B cell (primary cell): Measurements from ENCODE around the gene CPA1. TPM values are rescaled to one million over a fixed set of nuclear protein-coding genes. Genes with fewer than 3 reads are reported as not detected.

Source experiments
- ATAC-seq: fragments of 200-7000 bp; cut with Tn5 transposase; one replicate; pipeline ENCODE4 v1.10.0; 2021; ENCODE audit warnings: low read depth, mild to moderate bottlenecking, moderate number of reproducible peaks, moderate library complexity
- CTCF ChIA-PET: fragments of 350-600 bp; sonication (Branson Sonifier 250); formaldehyde crosslinking; loops from one replicate; lab custom pipeline; 2021; ENCODE audit warnings: antibody characterized with exemption, inconsistent platforms; lab: Charles Lee
- POLR2A ChIA-PET: fragments of 350-600 bp; sonication (Branson Sonifier 250); formaldehyde crosslinking; loops from one replicate; lab custom pipeline; 2021; ENCODE audit warnings: antibody characterized with exemption; lab: Charles Lee
- DNase-seq: peaks from one replicate; pipeline ENCODE4 v3.0.0; 2013
- H2AFZ ChIP-seq: 2 replicates; pipeline ENCODE4 v1.6.1; 2012; ENCODE audit warnings: mild to moderate bottlenecking, low read depth, low read length; ENCODE audit not compliant: insufficient read depth, poor library complexity, severe bottlenecking
- H3K27ac ChIP-seq, 2 donors: 1 replicate in 1 of 2; 2 replicates in 1 of 2; pipeline ENCODE4 v1.5.1; 2012 to 2013; ENCODE audit warnings: low read length in 2 of 2, mild to moderate bottlenecking in 2 of 2, moderate library complexity in 1 of 2
- H3K27me3 ChIP-seq, 4 experiments: fragments of 200-600 bp in 1 of 4; sonication (generic) in 1 of 4; replicated peaks in 1 of 4; 1 replicate in 2 of 4; 2 replicates in 2 of 4; pipeline versions ENCODE4 v1.6.1 to v1.7.0; 2013 to 2016; ENCODE audit warnings: low read length in 3 of 4, mild to moderate bottlenecking in 2 of 4, mixed read lengths in 1 of 4, moderate library complexity in 1 of 4; ENCODE audit not compliant: insufficient read depth in 4 of 4, control insufficient read depth in 3 of 4; ENCODE audit errors: control extremely low read depth in 1 of 4
- H3K36me3 ChIP-seq, 2 experiments: replicated peaks in 1 of 2; 1 replicate in 1 of 2; 2 replicates in 1 of 2; pipeline versions ENCODE4 v1.6.1 to v1.7.1; 2013; ENCODE audit warnings: low read length in 1 of 2; ENCODE audit not compliant: insufficient read depth in 2 of 2, control insufficient read depth in 1 of 2; ENCODE audit errors: control extremely low read depth in 1 of 2, extremely low read depth in 1 of 2
- H3K4me1 ChIP-seq, 2 donors: fragments of 200-600 bp in 1 of 2; sonication (generic) in 1 of 2; 1 replicate in 1 of 2; 2 replicates in 1 of 2; pipeline versions ENCODE4 v1.5.1 to v1.6.1; 2013 to 2017; ENCODE audit warnings: low read length in 2 of 2; ENCODE audit not compliant: control insufficient read depth in 2 of 2, insufficient read depth in 2 of 2
- H3K4me2 ChIP-seq: replicated peaks from 2 replicates; pipeline ENCODE3; 2012; ENCODE audit warnings: mild to moderate bottlenecking, low read depth, low read length; ENCODE audit not compliant: poor library complexity, severe bottlenecking
- H3K4me3 ChIP-seq, 5 experiments: fragments of 200-600 bp in 1 of 5; sonication (generic) in 1 of 5; 1 replicate in 3 of 5; 2 replicates in 2 of 5; pipeline versions ENCODE4 v1.5.1 to v1.7.0; 2011 to 2016; ENCODE audit warnings: low read length in 4 of 5, mild to moderate bottlenecking in 4 of 5, low read depth in 2 of 5, control low read depth in 1 of 5, moderate library complexity in 1 of 5; ENCODE audit not compliant: insufficient read depth in 1 of 5; ENCODE audit errors: control extremely low read depth in 1 of 5, extremely low read depth in 1 of 5
- H3K79me2 ChIP-seq: fragments of 200-600 bp; sonication (generic); one replicate; pipeline ENCODE4 v1.6.0; 2016; ENCODE audit warnings: low read length; ENCODE audit not compliant: control insufficient read depth, insufficient read depth
- H3K9ac ChIP-seq: fragments of 200-600 bp; sonication (generic); 2 replicates; pipeline ENCODE4 v1.6.1; 2017; ENCODE audit warnings: mild to moderate bottlenecking, low read length, moderate library complexity
- H3K9me3 ChIP-seq, 3 donors: one replicate each; pipeline versions ENCODE4 v1.6.1 to v1.7.1; 2013; ENCODE audit warnings: low read length in 2 of 3; ENCODE audit not compliant: control insufficient read depth in 2 of 3, insufficient read depth in 1 of 3; ENCODE audit errors: control extremely low read depth in 1 of 3
- H4K20me1 ChIP-seq: 2 replicates; pipeline ENCODE4 v1.6.0; 2012; ENCODE audit warnings: mild to moderate bottlenecking, low read length; ENCODE audit not compliant: insufficient read depth, control insufficient read depth, poor library complexity, severe bottlenecking
- H3K27ac Mint-ChIP-seq: one replicate; pipeline ENCODE4 v1.8.0; 2021; ENCODE audit warnings: mixed read lengths
- H3K27me3 Mint-ChIP-seq: one replicate; pipeline ENCODE4 v1.8.0; 2021; ENCODE audit warnings: mixed read lengths
- H3K4me1 Mint-ChIP-seq: one replicate; pipeline ENCODE4 v1.8.0; 2021; ENCODE audit warnings: mixed read lengths
- H3K4me3 Mint-ChIP-seq: one replicate; pipeline ENCODE4 v1.8.0; 2021; ENCODE audit warnings: mixed read lengths
- H3K9me3 Mint-ChIP-seq: one replicate; pipeline ENCODE4 v1.8.0; 2022; ENCODE audit warnings: mixed read lengths; ENCODE audit not compliant: insufficient read depth
- EZH2 ChIP-seq: IDR thresholded peaks from 2 replicates; pipeline ENCODE4 v1.6.1; 2012; ENCODE audit warnings: borderline replicate concordance, low read depth, mild to moderate bottlenecking, moderate library complexity, low read length; ENCODE audit not compliant: insufficient read depth, poor library complexity, severe bottlenecking
- WGBS: methylation state at CpG from one replicate; pipeline ENCODE4 v1.1.5; 2013; ENCODE audit warnings: missing lambda C conversion rate; ENCODE audit not compliant: insufficient coverage; 5-methylcytosine and 5-hydroxymethylcytosine counted together
- intact Hi-C: fragments of 100-400 bp; cut with micrococcal nuclease; formaldehyde crosslinking; loops from one replicate; pipeline ENCODE4 v1.10.0; 2022
- polyA plus RNA-seq: library from polyadenylated mRNA; depleted of rRNA; stranded (reverse); fragments of >200 nt; gene quantifications from 2 replicates; pipeline ENCODE4 v1.2.3, GENCODE V29; 2012
- total RNA-seq, 2 donors: library from RNA; stranded (reverse); fragments of 120-200 nt in 1 of 2; gene quantifications; 1 replicate in 1 of 2; 2 replicates in 1 of 2; pipeline versions ENCODE4 v1.2.3 to v1.2.4, GENCODE V29; 2013 to 2022
- TF ChIP-seq, protein P1 (sequence below): fragments of 200-600 bp; IDR thresholded peaks from one replicate; pipeline ENCODE4 v1.8.0; 2022; ENCODE audit warnings: antibody characterized with exemption, mild to moderate bottlenecking

CPA1 gene
- total and polyA plus RNA-seq, 2 donors (not counting 1 experiment from before 2014, with no cell fraction given): not detected

DNA sequence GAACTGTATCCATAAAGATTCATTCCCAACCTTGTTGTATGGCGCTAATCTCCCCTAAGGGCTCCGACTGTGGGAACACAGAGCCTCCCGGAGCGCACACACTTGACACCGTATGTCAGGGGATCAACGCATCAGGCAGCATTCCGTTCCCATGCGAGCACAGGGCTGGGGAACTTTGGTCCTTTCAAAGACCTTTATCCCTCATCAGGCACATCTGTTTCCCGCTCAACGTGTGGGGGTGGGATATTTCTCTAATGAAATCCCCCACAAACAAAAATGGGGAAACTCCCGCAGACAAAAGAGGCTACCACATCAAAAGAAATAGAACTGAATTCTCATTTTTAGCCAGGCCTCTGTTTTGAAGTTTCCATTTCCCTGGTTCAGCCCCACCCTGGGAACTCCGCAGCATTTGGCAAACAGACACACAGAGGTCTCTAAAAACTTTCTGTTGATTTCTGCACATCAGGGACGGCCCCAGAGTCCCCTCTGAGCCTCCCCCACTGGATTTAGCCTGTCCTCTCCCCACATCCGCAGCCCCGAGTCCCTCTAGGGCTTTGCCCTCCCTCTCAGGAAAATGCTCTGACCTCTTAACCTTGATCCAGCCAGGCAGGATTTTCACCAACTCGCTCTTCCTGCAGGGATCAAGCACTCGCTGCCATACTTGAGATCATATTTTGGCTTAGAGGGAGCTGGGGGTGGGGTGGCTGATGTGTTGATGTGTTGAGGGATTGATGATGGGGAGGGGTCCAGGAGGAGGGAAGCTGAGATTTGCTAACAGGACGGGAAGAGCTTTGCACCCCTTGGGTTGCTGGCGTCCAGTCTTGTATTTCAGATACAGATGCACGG is 29.1 kb upstream of the CPA1 start:
- Histone ChIP-seq H3K79me2 (no peaks in the 10 kb centered on the region), H3K4me2 (no peak overlapping the region), H2AFZ (no peak overlapping the region), H3K9ac (no peak overlapping the region), H3K27ac (no peak overlapping the region), H3K27me3 (no peaks in the 10 kb centered on the region), H3K9me3 (no peaks in the 10 kb centered on the region), H3K4me3 (no peak overlapping the region), H3K36me3 (no peaks in the 10 kb centered on the region), H3K4me1 (no peaks in the 10 kb centered on the region), H4K20me1 (no peaks in the 10 kb centered on the region)
- no peak for TF ChIP-seq EZH2
- TF ChIP-seq, protein P1, sequence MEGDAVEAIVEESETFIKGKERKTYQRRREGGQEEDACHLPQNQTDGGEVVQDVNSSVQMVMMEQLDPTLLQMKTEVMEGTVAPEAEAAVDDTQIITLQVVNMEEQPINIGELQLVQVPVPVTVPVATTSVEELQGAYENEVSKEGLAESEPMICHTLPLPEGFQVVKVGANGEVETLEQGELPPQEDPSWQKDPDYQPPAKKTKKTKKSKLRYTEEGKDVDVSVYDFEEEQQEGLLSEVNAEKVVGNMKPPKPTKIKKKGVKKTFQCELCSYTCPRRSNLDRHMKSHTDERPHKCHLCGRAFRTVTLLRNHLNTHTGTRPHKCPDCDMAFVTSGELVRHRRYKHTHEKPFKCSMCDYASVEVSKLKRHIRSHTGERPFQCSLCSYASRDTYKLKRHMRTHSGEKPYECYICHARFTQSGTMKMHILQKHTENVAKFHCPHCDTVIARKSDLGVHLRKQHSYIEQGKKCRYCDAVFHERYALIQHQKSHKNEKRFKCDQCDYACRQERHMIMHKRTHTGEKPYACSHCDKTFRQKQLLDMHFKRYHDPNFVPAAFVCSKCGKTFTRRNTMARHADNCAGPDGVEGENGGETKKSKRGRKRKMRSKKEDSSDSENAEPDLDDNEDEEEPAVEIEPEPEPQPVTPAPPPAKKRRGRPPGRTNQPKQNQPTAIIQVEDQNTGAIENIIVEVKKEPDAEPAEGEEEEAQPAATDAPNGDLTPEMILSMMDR: no peak
- Mint-ChIP-seq H3K4me1 (no peaks in the 10 kb centered on the region), H3K9me3 (no peaks in the 10 kb centered on the region), H3K4me3 (no peak overlapping the region), H3K27me3 (peaks cover 18% of the 10 kb centered on the region), H3K27ac (no peak overlapping the region)
- ATAC-seq (no peak), DNase-seq (no peak)
- intact Hi-C loops: no loop called here
- POLR2A ChIA-PET: no interaction called here
- WGBS: 80% methylated on average over 12 of the region's 20 CpGs
- CTCF ChIA-PET: no interaction called here

DNA sequence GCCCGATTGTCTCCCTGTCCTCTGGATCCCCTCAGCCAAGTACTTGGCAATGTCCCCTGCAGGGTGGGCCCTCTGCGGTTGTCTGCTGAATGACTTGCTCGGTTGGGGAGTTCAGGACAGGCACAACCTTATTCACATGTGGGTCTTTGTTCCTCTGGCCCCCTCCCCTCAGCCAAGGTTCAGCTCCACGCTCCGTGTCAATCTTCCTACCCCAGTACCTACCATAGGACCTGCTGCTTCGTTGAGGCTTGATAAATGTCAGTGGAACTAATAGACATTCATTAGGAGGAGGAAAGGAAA is 28.6 kb upstream of the CPA1 start:
- no peak overlapping the region for H3K9ac ChIP-seq
- no peak for ATAC-seq
- H3K4me1 Mint-ChIP-seq: no peaks in the 10 kb centered on the region

More for the DNA sequence above, 28.6 kb upstream of the CPA1 start:
- no peak overlapping the region for H3K4me3 ChIP-seq
- Mint-ChIP-seq H3K27me3 (peaks cover 18% of the 10 kb centered on the region), H3K4me3 (no peak overlapping the region), H3K27ac (no peak overlapping the region), H3K9me3 (no peaks in the 10 kb centered on the region)
- H3K9me3 ChIP-seq: no peaks in the 10 kb centered on the region
- TF ChIP-seq, protein P1: no peak
- no peak for TF ChIP-seq EZH2
- intact Hi-C loops: no loop called here
- no peaks in the 10 kb centered on the region for H3K27me3 ChIP-seq
- ChIA-PET CTCF (no interaction called here), POLR2A (no interaction called here)
- no peak overlapping the region for H3K27ac ChIP-seq
- no peak for DNase-seq
- no peaks in the 10 kb centered on the region for H3K79me2 ChIP-seq
- H4K20me1 ChIP-seq: no peaks in the 10 kb centered on the region
- H3K36me3 ChIP-seq: no peaks in the 10 kb centered on the region
- 81% methylated on average over 4 of the region's 6 CpGs for WGBS
- no peaks in the 10 kb centered on the region for H3K4me1 ChIP-seq
- H3K4me2 ChIP-seq: no peak overlapping the region
- no peak overlapping the region for H2AFZ ChIP-seq
